Smooth muscle cell (in vitro differentiated cells): ENCODE measurements around the gene FSIP1. TPM values are rescaled to one million over a fixed set of nuclear protein-coding genes. Genes with fewer than 3 reads are reported as not detected.
A peak's percentile ranks its signal among the peaks of the same experiment; 100 is the strongest.

Experiments used
- DNase-seq: peaks from one replicate; lab custom pipeline; 2025; ENCODE audit not compliant: unreplicated experiment; lab: John Stamatoyannopoulos, UW
- H2AFZ ChIP-seq: fragments of 200-600 bp; sonication (generic); 2 replicates; pipeline ENCODE4 v1.6.0; 2016; ENCODE audit warnings: antibody characterized with exemption, low read depth, mild to moderate bottlenecking
- H3F3A ChIP-seq: fragments of 200-600 bp; sonication (generic); 2 replicates; pipeline ENCODE4 v1.6.0; 2017; ENCODE audit warnings: antibody characterized with exemption, low read depth
- H3K27ac ChIP-seq: fragments of 200-600 bp; sonication (generic); 2 replicates; pipeline ENCODE4 v1.5.1; 2016; ENCODE audit warnings: low read depth, mild to moderate bottlenecking
- H3K27me3 ChIP-seq: fragments of 200-600 bp; sonication (generic); 2 replicates; pipeline ENCODE4 v1.6.1; 2016; ENCODE audit warnings: low read depth, mild to moderate bottlenecking
- H3K36me3 ChIP-seq: fragments of 200-600 bp; sonication (generic); 2 replicates; pipeline ENCODE4 v1.5.1; 2016; ENCODE audit warnings: low read depth
- H3K4me1 ChIP-seq: fragments of 200-600 bp; sonication (generic); 2 replicates; pipeline ENCODE4 v1.5.1; 2016; ENCODE audit warnings: low read depth
- H3K4me2 ChIP-seq: fragments of 200-600 bp; sonication (generic); 2 replicates; pipeline ENCODE4 v1.6.0; 2016; ENCODE audit warnings: mild to moderate bottlenecking
- H3K4me3 ChIP-seq: fragments of 200-600 bp; sonication (generic); 2 replicates; pipeline ENCODE4 v1.5.1; 2016; ENCODE audit warnings: mild to moderate bottlenecking
- H3K79me2 ChIP-seq: fragments of 200-600 bp; sonication (generic); 2 replicates; pipeline ENCODE4 v1.6.0; 2016; ENCODE audit warnings: low read depth, mild to moderate bottlenecking
- H3K9ac ChIP-seq: fragments of 200-600 bp; sonication (generic); 2 replicates; pipeline ENCODE4 v1.6.0; 2016; ENCODE audit warnings: low read depth
- H3K9me3 ChIP-seq: fragments of 200-600 bp; sonication (generic); replicated peaks from 2 replicates; pipeline ENCODE4 v1.5.1; 2016; ENCODE audit warnings: low read depth
- H4K20me1 ChIP-seq: fragments of 200-600 bp; sonication (generic); 2 replicates; pipeline ENCODE4 v1.6.0; 2016; ENCODE audit warnings: low read depth
- WGBS: methylation state at CpG from one replicate; pipeline ENCODE4 v1.1.7; 2016; ENCODE audit warnings: low lambda C conversion rate; 5-methylcytosine and 5-hydroxymethylcytosine counted together
- polyA plus RNA-seq: library from polyadenylated mRNA; unstranded; fragments of >200 nt; fragmentation: Nextera tagmentation; extraction: Ambion mirVana; gene quantifications from 2 replicates; pipeline ENCODE4 v1.2.1, GENCODE V29; 2016
- total RNA-seq: library from RNA; depleted of rRNA; stranded (reverse); fragments of >200 nt; gene quantifications from 2 replicates; pipeline ENCODE4 v1.2.3, GENCODE V29; 2014
- TF ChIP-seq, protein P1 (sequence below): fragments of 200-600 bp; sonication (generic); IDR thresholded peaks from 2 replicates; pipeline ENCODE4 v1.5.1; 2017; ENCODE audit warnings: borderline replicate concordance, mild to moderate bottlenecking, antibody characterized with exemption; ENCODE audit not compliant: insufficient read depth, poor library complexity, severe bottlenecking

The FSIP1 gene
- total and polyA plus RNA-seq, 2 experiments from 2014 or later = 0.13 to 0.43 TPM

DNA sequence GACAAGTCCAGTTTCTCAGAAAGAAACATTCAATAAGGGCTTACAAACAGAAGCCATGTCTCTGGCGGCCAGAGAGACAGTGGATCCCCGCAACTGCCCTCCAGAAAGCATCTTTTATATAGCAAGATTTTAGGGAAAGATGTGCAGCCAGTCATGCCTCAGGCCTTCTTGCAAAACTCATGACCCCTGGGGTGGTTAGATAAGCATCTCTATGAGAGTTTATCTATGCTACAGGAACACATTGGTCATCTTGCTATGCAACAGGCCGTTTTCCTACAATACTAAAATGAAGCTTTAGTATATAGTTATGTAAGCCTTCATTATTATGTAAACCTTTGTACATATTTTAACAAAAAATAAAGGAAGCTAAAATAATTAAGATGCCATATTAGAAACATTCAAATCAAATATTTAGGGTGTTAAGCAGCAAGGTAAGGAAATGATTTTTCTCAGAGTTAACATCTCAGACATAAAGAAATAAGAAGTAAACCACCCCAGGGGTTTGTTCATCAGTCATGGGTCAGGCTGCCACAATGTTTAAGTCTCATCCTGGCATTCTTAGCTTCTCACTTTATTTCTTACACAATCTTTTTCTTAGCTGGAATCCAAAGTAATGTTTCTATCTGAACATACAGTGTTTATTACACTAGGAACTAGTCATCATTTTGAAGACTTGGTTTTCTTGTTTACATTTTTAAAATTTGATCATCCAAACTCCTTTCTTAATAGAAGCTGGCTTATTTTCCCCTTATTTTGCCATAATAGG is 6.3 kb upstream of the FSIP1 start:
- Histone ChIP-seq H4K20me1 (no peaks in the 10 kb centered on the region), H3K27ac (no peak overlapping the region), H3K79me2 (no peaks in the 10 kb centered on the region), H2AFZ (no peak overlapping the region), H3K4me2 (no peak overlapping the region), H3F3A (peaks cover 9% of the 10 kb centered on the region), H3K4me1 (peaks cover 7% of the 10 kb centered on the region), H3K4me3 (no peak overlapping the region), H3K36me3 (no peaks in the 10 kb centered on the region), H3K9me3 (no peaks in the 10 kb centered on the region), H3K27me3 (no peaks in the 10 kb centered on the region), H3K9ac (no peak overlapping the region)
- TF ChIP-seq, protein P1, sequence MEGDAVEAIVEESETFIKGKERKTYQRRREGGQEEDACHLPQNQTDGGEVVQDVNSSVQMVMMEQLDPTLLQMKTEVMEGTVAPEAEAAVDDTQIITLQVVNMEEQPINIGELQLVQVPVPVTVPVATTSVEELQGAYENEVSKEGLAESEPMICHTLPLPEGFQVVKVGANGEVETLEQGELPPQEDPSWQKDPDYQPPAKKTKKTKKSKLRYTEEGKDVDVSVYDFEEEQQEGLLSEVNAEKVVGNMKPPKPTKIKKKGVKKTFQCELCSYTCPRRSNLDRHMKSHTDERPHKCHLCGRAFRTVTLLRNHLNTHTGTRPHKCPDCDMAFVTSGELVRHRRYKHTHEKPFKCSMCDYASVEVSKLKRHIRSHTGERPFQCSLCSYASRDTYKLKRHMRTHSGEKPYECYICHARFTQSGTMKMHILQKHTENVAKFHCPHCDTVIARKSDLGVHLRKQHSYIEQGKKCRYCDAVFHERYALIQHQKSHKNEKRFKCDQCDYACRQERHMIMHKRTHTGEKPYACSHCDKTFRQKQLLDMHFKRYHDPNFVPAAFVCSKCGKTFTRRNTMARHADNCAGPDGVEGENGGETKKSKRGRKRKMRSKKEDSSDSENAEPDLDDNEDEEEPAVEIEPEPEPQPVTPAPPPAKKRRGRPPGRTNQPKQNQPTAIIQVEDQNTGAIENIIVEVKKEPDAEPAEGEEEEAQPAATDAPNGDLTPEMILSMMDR = no peak
- 74% methylated on average over 3 of the region's 3 CpGs for WGBS
- no peak for DNase-seq

DNA sequence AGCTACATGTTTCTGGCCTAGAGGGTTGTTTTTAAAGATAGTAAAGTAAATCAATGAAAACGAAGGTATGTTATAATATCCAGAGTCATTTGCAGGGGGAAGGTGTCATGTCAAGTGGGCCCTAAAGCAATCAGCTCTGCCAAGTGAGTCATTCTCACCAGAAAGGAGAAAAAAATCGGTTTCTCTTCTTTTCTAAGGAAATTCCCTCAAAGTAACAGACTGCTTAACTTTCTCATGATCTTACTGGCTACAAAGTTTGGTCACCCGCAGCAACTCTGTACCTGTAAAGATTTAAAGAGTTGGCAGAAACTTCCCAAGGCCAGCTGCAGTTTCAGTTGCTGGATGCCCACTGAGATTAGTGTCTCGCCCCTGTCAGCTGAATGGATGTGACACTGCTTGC is 5.5 kb upstream of the FSIP1 start:
- H3K4me1 ChIP-seq = peaks cover 14% of the 10 kb centered on the region
- DNase-seq = no peak
- no peaks in the 10 kb centered on the region for H3K9me3 ChIP-seq
- H3K9ac ChIP-seq = peak overlapping the region; percentile 9
- no peaks in the 10 kb centered on the region for H4K20me1 ChIP-seq
- no peaks in the 10 kb centered on the region for H3K36me3 ChIP-seq
- no peak overlapping the region for H2AFZ ChIP-seq
- H3K79me2 ChIP-seq = peaks cover 4% of the 10 kb centered on the region
- 70% methylated on average over 4 of the region's 4 CpGs for WGBS
- H3K27me3 ChIP-seq = no peaks in the 10 kb centered on the region
- H3K4me2 ChIP-seq = no peak overlapping the region
- TF ChIP-seq, protein P1 = no peak
- H3F3A ChIP-seq = peaks cover 9% of the 10 kb centered on the region
- no peak overlapping the region for H3K27ac ChIP-seq
- no peak overlapping the region for H3K4me3 ChIP-seq

DNA sequence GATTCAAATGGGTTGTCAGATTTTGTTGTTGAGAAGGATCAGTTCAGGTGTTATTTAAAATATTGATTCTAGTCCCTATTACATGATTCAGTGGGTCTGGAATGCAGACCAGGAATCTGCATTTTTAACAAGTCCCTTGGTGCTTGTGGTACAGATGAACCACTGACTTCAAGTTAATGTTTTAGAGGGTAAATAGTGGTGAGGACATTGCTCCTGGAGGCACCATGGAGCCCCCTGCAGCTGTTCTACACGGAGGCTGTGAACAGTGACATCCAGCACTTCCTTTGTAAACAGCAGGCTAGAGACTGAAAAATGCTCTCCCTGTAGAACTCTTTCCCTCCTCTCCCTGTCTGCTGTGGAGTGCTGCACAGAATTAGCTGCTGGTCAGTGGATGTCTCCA is 4.8 kb upstream of the FSIP1 start:
- H3K27me3 ChIP-seq = no peaks in the 10 kb centered on the region
- H3K4me3 ChIP-seq = no peak overlapping the region
- no peaks in the 10 kb centered on the region for H4K20me1 ChIP-seq
- peaks cover 9% of the 10 kb centered on the region for H3F3A ChIP-seq
- TF ChIP-seq, protein P1 = no peak
- no peaks in the 10 kb centered on the region for H3K9me3 ChIP-seq
- no peak overlapping the region for H3K4me2 ChIP-seq
- H3K79me2 ChIP-seq = peaks cover 4% of the 10 kb centered on the region
- no peak overlapping the region for H2AFZ ChIP-seq
- H3K36me3 ChIP-seq = no peaks in the 10 kb centered on the region
- H3K27ac ChIP-seq = no peak overlapping the region
- WGBS = 4% methylated on average over 1 of the region's 1 CpG
- H3K9ac ChIP-seq = no peak overlapping the region
- peaks cover 14% of the 10 kb centered on the region for H3K4me1 ChIP-seq
- no peak for DNase-seq
